Gastrocnemius medialis (tissue), 4 donors: ENCODE measurements around the gene LYPD4. TPM values are rescaled to one million over a fixed set of nuclear protein-coding genes. Genes with fewer than 3 reads are reported as not detected.

Source experiments
- ATAC-seq, 2 donors: fragments of 150-250 bp; one replicate each; pipeline ENCODE4 v1.9.1; 2016
- DNase-seq, 2 donors: peaks; one replicate each; pipeline ENCODE4 v3.0.0-alpha.2; 2019
- H3K27ac ChIP-seq, 4 donors: fragments of 200-600 bp; sonication (generic); 1 replicate in 1 of 4; 2 replicates in 3 of 4; pipeline ENCODE4 v1.5.1; 2016 to 2018; ENCODE audit warnings: mild to moderate bottlenecking in 2 of 4, moderate library complexity in 1 of 4
- H3K27me3 ChIP-seq, 3 donors: fragments of 200-600 bp; sonication (generic) in 2 of 3; 1 replicate in 1 of 3; 2 replicates in 2 of 3; pipeline versions ENCODE4 v1.5.1 to v1.6.0; 2016 to 2019; ENCODE audit warnings: mild to moderate bottlenecking in 1 of 3, moderate library complexity in 1 of 3
- H3K36me3 ChIP-seq, 2 donors: fragments of 200-600 bp; sonication (generic) in 1 of 2; one replicate each; pipeline ENCODE4 v1.5.1; 2017 to 2018
- H3K4me1 ChIP-seq, 2 donors: fragments of 200-600 bp; sonication (generic) in 1 of 2; one replicate each; pipeline ENCODE4 v1.5.1; 2016 to 2017; ENCODE audit warnings: mild to moderate bottlenecking in 2 of 2
- H3K4me3 ChIP-seq, 4 donors: fragments of 200-600 bp; sonication (generic) in 3 of 4; 1 replicate in 1 of 4; 2 replicates in 3 of 4; pipeline ENCODE4 v1.5.1; 2016 to 2019; ENCODE audit warnings: mild to moderate bottlenecking in 2 of 4
- H3K9me3 ChIP-seq, 3 donors: fragments of 200-600 bp; sonication (generic) in 2 of 3; 1 replicate in 1 of 3; 2 replicates in 2 of 3; pipeline ENCODE4 v1.5.1; 2016 to 2019
- POLR2A ChIP-seq, 2 donors: fragments of 450-650 bp; IDR thresholded peaks; one replicate each; pipeline ENCODE4 v1.6.1; 2017; ENCODE audit warnings: antibody characterized with exemption in 2 of 2, mild to moderate bottlenecking in 2 of 2, moderate library complexity in 2 of 2
- in situ Hi-C, 4 donors: fragments of 200-750 bp; cut with MboI; loops; one replicate each; pipeline versions ENCODE4 v1.15.0 to v1.8.0; 2017; ENCODE audit warnings: low sequenced_read_pairs in 4 of 4
- intact Hi-C: fragments of 100-400 bp; cut with DNase I; formaldehyde crosslinking; loops from one replicate; pipeline ENCODE4 v1.15.1; 2023; ENCODE audit warnings: low total_unique reads
- total RNA-seq, 4 donors: library from RNA; depleted of rRNA; stranded (reverse); fragments of >200 nt; gene quantifications; one replicate each; pipeline versions ENCODE4 v1.1.0 to v1.2.3, GENCODE V29; 2016
- TF ChIP-seq, protein P1 (sequence below), 5 experiments: fragments of 450-650 bp in 3 of 5; fragments of 200-600 bp in 2 of 5; sonication (generic) in 2 of 5; IDR thresholded peaks in 4 of 5; conservative IDR thresholded peaks in 1 of 5; 1 replicate in 4 of 5; 2 replicates in 1 of 5; pipeline ENCODE4 v1.5.1; 2016 to 2019; ENCODE audit warnings: antibody characterized with exemption in 5 of 5, mild to moderate bottlenecking in 3 of 5, moderate library complexity in 3 of 5

The LYPD4 gene
- total RNA-seq, 4 donors from 2014 or later = not detected

DNA sequence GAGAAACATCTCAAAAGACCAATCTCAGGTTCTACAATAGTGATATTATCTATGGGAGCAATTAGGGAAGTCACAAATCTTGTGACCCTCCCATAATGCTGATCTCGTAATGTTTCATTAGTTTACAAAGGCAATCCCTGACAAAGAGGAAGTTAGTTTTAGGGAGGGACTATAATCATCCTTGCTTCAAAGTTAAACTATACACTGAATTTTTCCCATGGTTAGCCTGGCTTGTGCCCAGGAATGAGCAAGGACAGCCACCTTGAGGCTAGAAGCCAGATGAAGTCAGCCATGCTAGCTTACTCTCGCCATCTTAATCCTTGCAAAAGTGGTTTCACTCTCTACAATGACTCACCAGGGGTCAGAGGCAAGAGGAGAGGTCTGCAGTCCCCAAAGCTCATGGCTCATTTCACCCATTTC, 42.7 kb downstream of the LYPD4 start:
- ATAC-seq = no peak
- no peak overlapping the region for H3K27ac ChIP-seq
- in situ Hi-C loops = no loop called here

DNA sequence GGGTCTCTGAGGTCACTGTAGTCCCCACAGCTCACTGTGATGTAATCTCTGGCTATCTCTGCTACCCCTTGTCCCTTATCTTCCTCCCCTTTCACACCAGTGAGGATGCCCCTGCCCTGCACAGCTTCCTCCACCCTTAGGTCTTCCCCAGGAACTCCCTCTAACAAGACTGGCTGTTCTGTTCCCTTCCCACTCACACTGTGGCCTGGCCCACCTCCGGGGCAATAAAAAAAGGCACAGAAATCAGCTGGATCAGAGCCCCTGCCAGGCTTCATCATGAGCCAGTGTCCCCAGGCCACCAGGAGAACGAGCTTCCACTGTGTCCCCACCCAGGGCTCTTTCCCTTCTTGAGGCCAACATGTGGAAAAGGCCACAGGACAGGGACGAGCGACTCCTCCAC, 43.5 kb downstream of the LYPD4 start:
- Histone ChIP-seq H3K4me3 (no peak overlapping the region), H3K36me3 (no peaks in the 10 kb centered on the region), H3K27ac (no peak overlapping the region), H3K27me3 (no peaks in the 10 kb centered on the region), H3K9me3 (no peaks in the 10 kb centered on the region), H3K4me1 (no peaks in the 10 kb centered on the region)
- intact Hi-C loops (no loop called here), in situ Hi-C loops (no loop called here)
- TF ChIP-seq POLR2A (IDR thresholded peaks at IDR 0.05) = no peak
- TF ChIP-seq, protein P1, sequence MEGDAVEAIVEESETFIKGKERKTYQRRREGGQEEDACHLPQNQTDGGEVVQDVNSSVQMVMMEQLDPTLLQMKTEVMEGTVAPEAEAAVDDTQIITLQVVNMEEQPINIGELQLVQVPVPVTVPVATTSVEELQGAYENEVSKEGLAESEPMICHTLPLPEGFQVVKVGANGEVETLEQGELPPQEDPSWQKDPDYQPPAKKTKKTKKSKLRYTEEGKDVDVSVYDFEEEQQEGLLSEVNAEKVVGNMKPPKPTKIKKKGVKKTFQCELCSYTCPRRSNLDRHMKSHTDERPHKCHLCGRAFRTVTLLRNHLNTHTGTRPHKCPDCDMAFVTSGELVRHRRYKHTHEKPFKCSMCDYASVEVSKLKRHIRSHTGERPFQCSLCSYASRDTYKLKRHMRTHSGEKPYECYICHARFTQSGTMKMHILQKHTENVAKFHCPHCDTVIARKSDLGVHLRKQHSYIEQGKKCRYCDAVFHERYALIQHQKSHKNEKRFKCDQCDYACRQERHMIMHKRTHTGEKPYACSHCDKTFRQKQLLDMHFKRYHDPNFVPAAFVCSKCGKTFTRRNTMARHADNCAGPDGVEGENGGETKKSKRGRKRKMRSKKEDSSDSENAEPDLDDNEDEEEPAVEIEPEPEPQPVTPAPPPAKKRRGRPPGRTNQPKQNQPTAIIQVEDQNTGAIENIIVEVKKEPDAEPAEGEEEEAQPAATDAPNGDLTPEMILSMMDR (IDR thresholded peaks at IDR 0.05 in 4 of 5, conservative IDR thresholded peaks at IDR 0.05 in 1 of 5) = no peak
- ATAC-seq = no peak
- no peak for DNase-seq

More for the DNA sequence above, 42.7 kb downstream of the LYPD4 start:
- Histone ChIP-seq H3K4me3 (no peak overlapping the region), H3K36me3 (no peaks in the 10 kb centered on the region), H3K4me1 (no peaks in the 10 kb centered on the region), H3K9me3 (no peaks in the 10 kb centered on the region), H3K27me3 (no peaks in the 10 kb centered on the region)
- no peak for DNase-seq
- intact Hi-C loops = no loop called here
- TF ChIP-seq POLR2A (IDR thresholded peaks at IDR 0.05) = no peak
- TF ChIP-seq, protein P1 (IDR thresholded peaks at IDR 0.05 in 4 of 5, conservative IDR thresholded peaks at IDR 0.05 in 1 of 5) = no peak

DNA sequence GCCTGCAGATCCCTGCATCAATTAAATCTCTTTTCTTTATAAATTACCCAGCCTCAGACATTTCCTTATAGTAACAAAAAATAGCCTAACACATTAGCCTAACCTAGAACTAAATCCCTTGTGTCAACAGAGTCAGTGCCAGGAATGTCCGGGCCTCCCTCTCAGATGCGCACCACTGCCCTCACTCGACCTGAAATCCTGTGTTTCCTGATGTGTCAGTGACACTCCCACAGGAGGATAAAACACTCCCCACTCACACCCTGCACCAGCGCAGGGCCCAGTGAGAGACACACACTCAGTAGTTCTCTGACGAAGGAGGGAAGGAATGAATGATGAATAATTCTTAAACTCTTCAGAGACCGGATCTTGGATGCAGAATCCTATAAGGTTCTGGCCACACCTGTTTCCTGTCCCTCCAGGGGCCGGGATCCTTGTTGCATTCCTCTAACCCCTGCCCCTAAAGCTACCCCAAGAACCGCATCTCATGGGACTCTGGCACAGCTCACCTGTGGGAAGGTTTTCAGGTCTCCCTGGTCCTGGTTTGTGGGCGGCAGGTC, 45.0 kb downstream of the LYPD4 start:
- H3K4me1 ChIP-seq = no peaks in the 10 kb centered on the region
- H3K4me3 ChIP-seq = no peak overlapping the region
- DNase-seq (no peak), ATAC-seq (no peak)
- no peaks in the 10 kb centered on the region for H3K9me3 ChIP-seq
- intact Hi-C loops (no loop called here), in situ Hi-C loops (no loop called here)
- no peaks in the 10 kb centered on the region for H3K27me3 ChIP-seq
- TF ChIP-seq, protein P1 (IDR thresholded peaks at IDR 0.05 in 4 of 5, conservative IDR thresholded peaks at IDR 0.05 in 1 of 5) = no peak
- TF ChIP-seq POLR2A (IDR thresholded peaks at IDR 0.05) = no peak
- H3K27ac ChIP-seq = no peak overlapping the region
- no peaks in the 10 kb centered on the region for H3K36me3 ChIP-seq

DNA sequence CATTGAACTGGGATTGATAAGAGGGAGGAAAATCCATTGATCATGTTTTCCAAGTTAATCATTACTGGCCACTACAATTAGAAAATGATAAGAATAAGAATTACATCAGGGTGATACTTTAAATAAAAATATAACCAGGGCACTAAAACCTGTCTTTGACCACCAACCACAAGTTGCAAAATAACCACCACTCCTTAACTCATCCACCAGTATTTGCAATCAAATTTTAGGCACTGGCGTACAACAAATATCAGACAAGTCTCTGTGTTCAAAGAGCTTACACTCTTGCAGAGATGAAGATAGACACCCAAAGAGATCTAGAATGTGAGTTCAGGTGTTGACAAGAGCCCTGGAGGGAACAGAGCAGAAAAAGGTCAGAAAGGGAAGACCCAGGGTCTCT, 47.6 kb downstream of the LYPD4 start:
- TF ChIP-seq POLR2A (IDR thresholded peaks at IDR 0.05) = no peak
- TF ChIP-seq, protein P1 (IDR thresholded peaks at IDR 0.05 in 4 of 5, conservative IDR thresholded peaks at IDR 0.05 in 1 of 5) = no peak
- Histone ChIP-seq H3K27ac (no peak overlapping the region), H3K27me3 (no peaks in the 10 kb centered on the region), H3K4me1 (no peaks in the 10 kb centered on the region), H3K36me3 (no peaks in the 10 kb centered on the region), H3K9me3 (no peaks in the 10 kb centered on the region), H3K4me3 (no peak overlapping the region)
- ATAC-seq (no peak), DNase-seq (no peak)
- in situ Hi-C loops = no loop called here
- intact Hi-C loops = no loop called here

DNA sequence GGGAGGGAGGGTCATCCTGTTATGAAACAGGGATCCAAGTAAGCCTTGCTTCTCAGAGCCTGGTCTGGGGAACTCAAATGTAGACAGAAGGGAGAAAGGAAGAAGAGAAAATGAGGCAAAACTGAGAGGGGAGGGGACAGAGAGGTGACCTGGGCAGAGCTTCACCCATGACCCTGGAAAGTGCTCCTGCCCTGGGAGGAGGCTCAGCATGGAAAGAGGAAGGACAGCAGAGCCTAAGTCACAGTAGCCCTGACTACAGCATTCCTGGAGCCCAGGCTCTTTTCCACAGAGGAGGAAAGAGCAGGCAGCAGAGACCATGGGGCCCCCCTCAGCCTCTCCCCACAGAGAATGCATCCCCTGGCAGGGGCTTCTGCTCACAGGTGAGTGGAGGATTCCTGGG, 48.1 kb downstream of the LYPD4 start, which contains the start of gene CEACAM3:
TSS of gene CEACAM3 (plus strand) at position 226 of the 400 bp plus-strand sequence. CDS start at position 317, 91 bp downstream.
- no peak for DNase-seq
- ATAC-seq = no peak
- H3K27ac ChIP-seq = no peak within 1 kb of the TSS
- in situ Hi-C loops = no loop called here
- no peaks in the 10 kb centered on the region for H3K9me3 ChIP-seq
- H3K4me1 ChIP-seq = no peaks in the 10 kb centered on the region
- no peak within 1 kb of the TSS for H3K4me3 ChIP-seq
- H3K36me3 ChIP-seq = no peaks in the 10 kb centered on the region
- intact Hi-C loops = no loop called here
- no peaks in the 10 kb centered on the region for H3K27me3 ChIP-seq
- TF ChIP-seq, protein P1 (IDR thresholded peaks at IDR 0.05 in 4 of 5, conservative IDR thresholded peaks at IDR 0.05 in 1 of 5) = no peak
- TF ChIP-seq POLR2A (IDR thresholded peaks at IDR 0.05) = no peak
